SK-N-SH treated with all-trans-retinoic acid at 6 μM for 48 hours (cell line): ENCODE results near the gene NINL.

Experiments used
- ARNTL ChIP-seq: fragments of 450-650 bp; formaldehyde crosslinking; IDR thresholded peaks from 2 replicates; pipeline ENCODE4 v1.5.0; 2020; ENCODE audit warnings: low read depth, mild to moderate bottlenecking, moderate library complexity, borderline replicate concordance
- ESRRG ChIP-seq: fragments of 250-450 bp; sonication (Bioruptor Pico); IDR thresholded peaks from 2 replicates; pipeline ENCODE4 v1.6.1; 2021; ENCODE audit warnings: mild to moderate bottlenecking
- GLIS3 ChIP-seq: fragments of 250-450 bp; sonication (Bioruptor Pico); IDR thresholded peaks from 2 replicates; pipeline ENCODE4 v1.5.0; 2020; ENCODE audit warnings: mild to moderate bottlenecking, moderate library complexity
- SNAI2 ChIP-seq: fragments of 250-450 bp; sonication (Bioruptor Pico); IDR thresholded peaks from 2 replicates; pipeline ENCODE4 v1.5.0; 2020; ENCODE audit warnings: mild to moderate bottlenecking, moderate library complexity
- ZNF8 ChIP-seq: fragments of 450-650 bp; formaldehyde crosslinking; IDR thresholded peaks from 2 replicates; pipeline ENCODE4 v1.5.0; 2020; ENCODE audit warnings: mild to moderate bottlenecking, moderate library complexity
- TF ChIP-seq, protein P1 (sequence below): fragments of 250-450 bp; sonication (Bioruptor Pico); IDR thresholded peaks from 2 replicates; pipeline ENCODE4 v1.5.1; 2020; ENCODE audit warnings: low read depth, mild to moderate bottlenecking, moderate library complexity

DNA sequence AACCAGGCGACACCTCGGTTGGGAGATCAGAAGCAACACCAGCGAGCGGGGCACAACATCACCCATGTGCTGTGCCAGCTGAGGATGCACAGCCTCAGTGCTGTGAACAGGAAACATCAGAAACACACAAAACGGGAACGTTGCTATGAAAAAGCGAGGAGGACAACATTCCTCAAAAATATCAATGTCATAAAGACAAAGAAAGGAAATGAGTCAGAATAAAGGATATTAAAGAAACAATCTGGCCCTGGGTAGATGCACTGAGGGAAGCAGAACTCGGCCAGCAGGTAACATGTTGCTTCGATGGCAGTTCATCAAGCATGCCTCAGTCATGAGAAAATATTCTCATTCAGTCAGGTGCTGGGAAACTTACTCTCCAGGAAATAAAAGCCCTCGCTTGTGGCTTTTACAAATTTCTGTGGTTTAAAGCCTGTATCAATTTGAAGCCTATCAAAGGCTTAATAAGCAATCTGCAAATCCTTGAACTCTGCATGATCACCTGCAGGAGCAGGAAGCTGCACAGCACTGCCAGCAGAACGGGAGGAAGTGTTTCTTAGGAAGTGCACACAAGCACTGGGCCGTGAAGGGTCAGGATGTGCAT is 100.3 kb downstream of the NINL start:
- TF ChIP-seq ESRRG (CRISPR knock-in tag), result no peak
- TF ChIP-seq, protein P1, sequence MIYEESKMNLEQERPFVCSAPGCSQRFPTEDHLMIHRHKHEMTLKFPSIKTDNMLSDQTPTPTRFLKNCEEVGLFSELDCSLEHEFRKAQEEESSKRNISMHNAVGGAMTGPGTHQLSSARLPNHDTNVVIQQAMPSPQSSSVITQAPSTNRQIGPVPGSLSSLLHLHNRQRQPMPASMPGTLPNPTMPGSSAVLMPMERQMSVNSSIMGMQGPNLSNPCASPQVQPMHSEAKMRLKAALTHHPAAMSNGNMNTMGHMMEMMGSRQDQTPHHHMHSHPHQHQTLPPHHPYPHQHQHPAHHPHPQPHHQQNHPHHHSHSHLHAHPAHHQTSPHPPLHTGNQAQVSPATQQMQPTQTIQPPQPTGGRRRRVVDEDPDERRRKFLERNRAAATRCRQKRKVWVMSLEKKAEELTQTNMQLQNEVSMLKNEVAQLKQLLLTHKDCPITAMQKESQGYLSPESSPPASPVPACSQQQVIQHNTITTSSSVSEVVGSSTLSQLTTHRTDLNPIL (CRISPR knock-in tag), result no peak
- no peak for TF ChIP-seq SNAI2
- no peak for TF ChIP-seq GLIS3 (CRISPR knock-in tag)
- TF ChIP-seq ARNTL (CRISPR knock-in tag), result no peak
- no peak for TF ChIP-seq ZNF8
